H1 (cell line): ENCODE measurements around the gene TK1. TPM values are rescaled to one million over a fixed set of nuclear protein-coding genes. Genes with fewer than 3 reads are reported as not detected.

ENCODE experiments used
- CTCF ChIA-PET: fragments of 300-600 bp; sonication (Branson Sonifier 250); formaldehyde crosslinking; loops from one replicate; lab custom pipeline; 2021; ENCODE audit not compliant: partially characterized antibody; lab: Charles Lee
- POLR2A ChIA-PET: fragments of 300-600 bp; sonication (Branson Sonifier 250); formaldehyde crosslinking; loops from one replicate; lab custom pipeline; 2021; ENCODE audit warnings: inconsistent platforms; ENCODE audit not compliant: partially characterized antibody; lab: Charles Lee
- DNase-seq, 2 experiments: peaks; one replicate each; pipeline versions ENCODE4 v3.0.0 to v3.0.0-alpha.2; 2010 to 2022; ENCODE audit warnings: low spot score in 2 of 2, low read depth in 1 of 2, mixed read lengths in 1 of 2
- FAIRE-seq: peaks from 2 replicates; lab custom pipeline; 2011; peaks lifted over from hg19 to GRCh38; lab: Jason Lieb, UNC
- H2AFZ ChIP-seq: 2 replicates; pipeline ENCODE4 v1.8.1; 2012; ENCODE audit warnings: low read length, inconsistent platforms
- H2AK5ac ChIP-seq: 2 replicates; pipeline ENCODE4 v1.6.1; 2013; ENCODE audit warnings: low read depth, low read length
- H2BK120ac ChIP-seq: replicated peaks from 2 replicates; pipeline ENCODE3; 2013; ENCODE audit warnings: low read depth, low read length, inconsistent platforms
- H2BK12ac ChIP-seq: 2 replicates; pipeline ENCODE4 v1.6.1; 2013; ENCODE audit warnings: low read depth, low read length
- H2BK15ac ChIP-seq: 2 replicates; pipeline ENCODE4 v1.6.1; 2013; ENCODE audit warnings: low read length
- H2BK20ac ChIP-seq: 2 replicates; pipeline ENCODE4 v1.6.1; 2013; ENCODE audit warnings: low read length
- H2BK5ac ChIP-seq: 2 replicates; pipeline ENCODE4 v1.6.1; 2013; ENCODE audit warnings: low read depth, low read length
- H3K14ac ChIP-seq: 2 replicates; pipeline ENCODE4 v1.6.1; 2013; ENCODE audit warnings: inconsistent platforms; ENCODE audit not compliant: insufficient read length
- H3K18ac ChIP-seq: 2 replicates; pipeline ENCODE4 v1.6.1; 2013; ENCODE audit warnings: low read length; ENCODE audit errors: extremely low read depth
- H3K23ac ChIP-seq: 2 replicates; pipeline ENCODE4 v1.6.1; 2013; ENCODE audit warnings: inconsistent platforms; ENCODE audit not compliant: insufficient read length
- H3K23me2 ChIP-seq: 2 replicates; pipeline ENCODE4 v1.6.1; 2013; ENCODE audit warnings: low read depth, low read length
- H3K27ac ChIP-seq: 2 replicates; pipeline ENCODE4 v1.6.1; 2011; ENCODE audit warnings: low read depth, low read length, inconsistent platforms
- H3K27me3 ChIP-seq, 4 experiments: replicated peaks in 1 of 4; 1 replicate in 1 of 4; 2 replicates in 3 of 4; pipeline versions ENCODE4 v1.6.1 to v1.8.1; 2011 to 2013; ENCODE audit warnings: low read length in 3 of 4, mild to moderate bottlenecking in 3 of 4, inconsistent platforms in 2 of 4, mixed read lengths in 2 of 4, moderate library complexity in 1 of 4; ENCODE audit not compliant: control insufficient read depth in 3 of 4, insufficient read depth in 3 of 4; ENCODE audit errors: extremely low read depth in 1 of 4
- H3K36me3 ChIP-seq, 4 experiments: 2 replicates each; pipeline versions ENCODE4 v1.6.1 to v1.8.1; 2011 to 2013; ENCODE audit warnings: mild to moderate bottlenecking in 4 of 4, low read length in 3 of 4, moderate library complexity in 2 of 4, control low read depth in 1 of 4, inconsistent platforms in 1 of 4; ENCODE audit not compliant: insufficient read depth in 4 of 4, control insufficient read depth in 2 of 4
- H3K4ac ChIP-seq: replicated peaks from 2 replicates; pipeline ENCODE3; 2013; ENCODE audit warnings: low read length, low read depth, mixed read lengths, inconsistent platforms; ENCODE audit not compliant: insufficient read length
- H3K4me1 ChIP-seq, 4 experiments: replicated peaks in 1 of 4; 1 replicate in 1 of 4; 2 replicates in 3 of 4; pipeline versions ENCODE4 v1.6.1 to v1.8.1; 2011 to 2013; ENCODE audit warnings: low read length in 3 of 4, inconsistent platforms in 2 of 4, mixed read lengths in 1 of 4; ENCODE audit not compliant: insufficient read depth in 4 of 4, control insufficient read depth in 3 of 4
- H3K4me2 ChIP-seq, 2 experiments: 2 replicates each; pipeline versions ENCODE4 v1.6.1 to v1.8.1; 2011 to 2013; ENCODE audit warnings: low read depth in 2 of 2, low read length in 2 of 2, control low read depth in 1 of 2, inconsistent platforms in 1 of 2, mild to moderate bottlenecking in 1 of 2; ENCODE audit not compliant: insufficient read depth in 1 of 2
- H3K4me3 ChIP-seq, 4 experiments: fragments of 200-600, 300-600 bp in 1 of 4; sonication (generic), shearing (Covaris generic), sonication (Bioruptor Twin) in 1 of 4; 2 replicates each; pipeline versions ENCODE4 v1.5.1 to v1.8.1; 2011 to 2016; ENCODE audit warnings: low read length in 4 of 4, low read depth in 3 of 4, control low read depth in 2 of 4, inconsistent platforms in 2 of 4, mild to moderate bottlenecking in 2 of 4, mixed read lengths in 1 of 4, moderate library complexity in 1 of 4; ENCODE audit not compliant: insufficient read depth in 2 of 4; ENCODE audit errors: extremely low read depth in 1 of 4
- H3K56ac ChIP-seq: replicated peaks from 2 replicates; pipeline ENCODE3; 2013; ENCODE audit warnings: low read depth, mild to moderate bottlenecking, mixed read lengths, low read length, inconsistent platforms; ENCODE audit not compliant: insufficient read length
- H3K79me1 ChIP-seq: 2 replicates; pipeline ENCODE4 v1.6.1; 2013; ENCODE audit warnings: low read depth, low read length, control low read depth
- H3K79me2 ChIP-seq, 2 experiments: 2 replicates each; pipeline versions ENCODE4 v1.6.1 to v1.8.1; 2012 to 2013; ENCODE audit warnings: low read length in 2 of 2, mild to moderate bottlenecking in 2 of 2, inconsistent platforms in 1 of 2; ENCODE audit not compliant: insufficient read depth in 2 of 2, control insufficient read depth in 1 of 2
- H3K9ac ChIP-seq, 4 experiments: replicated peaks in 1 of 4; 1 replicate in 1 of 4; 2 replicates in 3 of 4; pipeline versions ENCODE4 v1.6.1 to v1.8.1; 2011 to 2013; ENCODE audit warnings: low read depth in 3 of 4, low read length in 3 of 4, control low read depth in 2 of 4, mild to moderate bottlenecking in 2 of 4, moderate library complexity in 2 of 4, inconsistent platforms in 1 of 4; ENCODE audit errors: extremely low read depth in 1 of 4
- H3K9me3 ChIP-seq, 2 experiments: 2 replicates each; pipeline versions ENCODE4 v1.6.1 to v1.8.1; 2012 to 2013; ENCODE audit warnings: mild to moderate bottlenecking in 2 of 2, moderate library complexity in 2 of 2, control low read depth in 1 of 2, inconsistent platforms in 1 of 2, low read depth in 1 of 2, low read length in 1 of 2, mixed read lengths in 1 of 2; ENCODE audit not compliant: insufficient read depth in 2 of 2
- H4K20me1 ChIP-seq, 2 experiments: replicated peaks in 1 of 2; 2 replicates each; pipeline versions ENCODE3 to v1.8.1; 2011 to 2013; ENCODE audit warnings: inconsistent platforms in 2 of 2, low read length in 2 of 2, mild to moderate bottlenecking in 1 of 2; ENCODE audit not compliant: insufficient read depth in 2 of 2, control insufficient read depth in 1 of 2
- H4K5ac ChIP-seq: 2 replicates; pipeline ENCODE4 v1.6.1; 2013; ENCODE audit warnings: low read length, low read depth, mixed read lengths, inconsistent platforms; ENCODE audit not compliant: insufficient read length
- H4K8ac ChIP-seq: 2 replicates; pipeline ENCODE4 v1.8.0; 2013; ENCODE audit warnings: mild to moderate bottlenecking, moderate library complexity, low read length, inconsistent platforms; ENCODE audit not compliant: insufficient read depth; ENCODE audit errors: extremely low read depth
- H4K91ac ChIP-seq: replicated peaks from 2 replicates; pipeline ENCODE3; 2013; ENCODE audit warnings: low read length, mixed read lengths, inconsistent platforms; ENCODE audit not compliant: insufficient read length
- CREB1 ChIP-seq: IDR thresholded peaks from 2 replicates; pipeline ENCODE4 v1.6.1; 2012; ENCODE audit warnings: inconsistent platforms
- YY1 ChIP-seq: IDR thresholded peaks from 2 replicates; pipeline ENCODE4 v1.6.1; 2011; ENCODE audit warnings: low read depth, mild to moderate bottlenecking, low read length
- WGBS, 2 experiments: shearing (Covaris generic) in 1 of 2; methylation state at CpG; one replicate each; pipeline versions ENCODE4 v1.1.6 to v1.1.7; 2013 to 2015; ENCODE audit warnings: low lambda C conversion rate in 2 of 2, mixed read lengths in 2 of 2, inconsistent platforms in 1 of 2, low coverage in 1 of 2, missing lambda C conversion rate in 1 of 2; ENCODE audit not compliant: insufficient replicate concordance in 2 of 2, insufficient coverage in 1 of 2, insufficient read length in 1 of 2; ENCODE audit errors: extremely low coverage in 1 of 2, missing lambda C conversion rate in 1 of 2; 5-methylcytosine and 5-hydroxymethylcytosine counted together
- polyA plus RNA-seq, 7 experiments: library from polyadenylated mRNA; depleted of rRNA in 3 of 7; stranded (reverse) in 5 of 7; unstranded in 2 of 7; fragments of >200 nt in 5 of 7; fragments of 200-250 nt in 2 of 7; gene quantifications; 1 replicate in 5 of 7; 2 replicates in 1 of 7; 4 replicates in 1 of 7; pipeline versions ENCODE4 v1.2.1 to v1.2.3, GENCODE V29; 2011 to 2013; ENCODE audit warnings: missing spikeins in 2 of 7, mixed read lengths in 2 of 7
- total RNA-seq: library from RNA; stranded (reverse); fragmentation: NEBNext Ultra II Directional; extraction: Animal tissue kit (Norgen Biotek cat#: 25700); gene quantifications from 2 replicates; pipeline ENCODE4 v1.2.1, GENCODE V29; 2021

TK1 gene
- total and polyA plus RNA-seq, 2 of the 8 experiments (the other 6 are each of a cell fraction or from before 2014, with no cell fraction given): 66.9 to 147 TPM

- Histone ChIP-seq H3K4me2 (no peak overlapping the region), H3K23ac (no peak overlapping the region), H2BK12ac (no peak overlapping the region), H4K5ac (no peak overlapping the region), H3K79me1 (peaks cover 4% of the 10 kb centered on the region; the same call in 1 of the 2 replicates), H4K20me1 (peaks cover 2 to 5% of the 10 kb centered on the region in 2 experiments), H2BK15ac (no peak overlapping the region), H3K56ac (no peak overlapping the region), H3K27ac (no peak overlapping the region), H3K9me3 (no peaks in the 10 kb centered on the region), H2AK5ac (no peak overlapping the region), H3K18ac (no peak overlapping the region), H2BK20ac (no peak overlapping the region), H3K79me2 (no peaks in the 10 kb centered on the region; a peak in 1 of 4 replicates), H3K27me3 (no peaks in the 10 kb centered on the region), H2BK5ac (no peak overlapping the region; the same call in 1 of the 2 replicates), H3K4me3 (no peak overlapping the region), H3K4ac (no peak overlapping the region), H3K9ac (no peak overlapping the region), H2BK120ac (no peak overlapping the region), H4K91ac (no peak overlapping the region), H2AFZ (no peak overlapping the region), H4K8ac (no peak overlapping the region; the same call in 1 of the 2 replicates), H3K36me3 (peaks cover 0 to 19% (median 1%) of the 10 kb centered on the region in 4 experiments; a peak in 4 of 8 replicates), H3K4me1 (no peaks in the 10 kb centered on the region; a peak in 1 of 7 replicates), H3K14ac (no peak overlapping the region), H3K23me2 (no peaks in the 10 kb centered on the region)
- POLR2A ChIA-PET: interaction anchor here (0.6 to 5.8 kb wide), 2 partner anchors 16 to 18 kb away, joined by 3 to 36 read pairs; partner anchors contain the start of genes AFMID and TK1
- no peak for TF ChIP-seq YY1
- no peak for TF ChIP-seq CREB1
- DNase-seq (no peak), FAIRE-seq (no peak)
- CTCF ChIA-PET: interaction anchor here (0.9 to 10.2 kb wide), 5 partner anchors 13 to 29 kb away, joined by 3 to 65 read pairs (median 6); partner anchors contain the start of genes AFMID and TK1
- WGBS, 2 experiments: 93% methylated on average over 22 of the region's 22 CpGs; no CpG with 5 or more reads in 1 of the 2 experiments
Measured at GRCh38 chr17:78204387-78205123, 17.7 kb upstream of the TK1 start.
